Uterus (tissue), 4 donors: ENCODE measurements around the gene GOLGA8O. TPM values are rescaled to one million over a fixed set of nuclear protein-coding genes. Genes with fewer than 3 reads are reported as not detected.
"Not testable (repeated sequence)": the region's sequence is repeated elsewhere in the genome, so short reads cannot be mapped to it uniquely, and the experiment has no call there.

ENCODE experiments used
- DNase-seq, 2 donors: peaks; one replicate each; pipeline ENCODE4 v3.0.0-alpha.2; 2019 to 2020
- H3K27ac ChIP-seq, 2 donors: fragments of 200-600 bp; sonication (generic); 1 replicate in 1 of 2; 2 replicates in 1 of 2; pipeline ENCODE4 v1.5.1; 2016 to 2018
- H3K27me3 ChIP-seq, 2 donors: fragments of 200-600 bp; sonication (generic); one replicate each; pipeline ENCODE4 v1.5.1; 2018 to 2019; ENCODE audit warnings: control low read depth in 1 of 2
- H3K36me3 ChIP-seq, 2 donors: fragments of 200-600 bp; sonication (generic); one replicate each; pipeline ENCODE4 v1.5.1; 2019; ENCODE audit warnings: control low read depth in 1 of 2
- H3K4me1 ChIP-seq, 2 donors: fragments of 200-600 bp; sonication (generic); one replicate each; pipeline ENCODE4 v1.5.1; 2018 to 2019; ENCODE audit warnings: control low read depth in 1 of 2
- H3K4me3 ChIP-seq, 2 donors: fragments of 200-600 bp; sonication (generic); 1 replicate in 1 of 2; 2 replicates in 1 of 2; pipeline ENCODE4 v1.5.1; 2018 to 2019; ENCODE audit warnings: mild to moderate bottlenecking in 1 of 2
- H3K9me3 ChIP-seq, 2 donors: fragments of 200-600 bp; sonication (generic); one replicate each; pipeline ENCODE4 v1.5.1; 2019; ENCODE audit warnings: control low read depth in 1 of 2
- intact Hi-C: fragments of 100-400 bp; cut with DNase I; formaldehyde crosslinking; loops from one replicate; pipeline ENCODE4 v1.15.1; 2023; ENCODE audit warnings: low total_unique reads
- total RNA-seq, 4 donors: library from RNA; depleted of rRNA in 3 of 4; stranded (reverse); fragments of >200 nt in 3 of 4; gene quantifications; one replicate each; pipeline versions ENCODE4 v1.1.0 to v1.2.4, GENCODE V29; 2014 to 2023
- donor health status: DM: yes; HTN: yes; CAD: no.

Gene GOLGA8O
- total RNA-seq = 1 to 10 TPM in 2 of 4 donors, not detected in 2; 1.2 to 1.5 TPM

DNA sequence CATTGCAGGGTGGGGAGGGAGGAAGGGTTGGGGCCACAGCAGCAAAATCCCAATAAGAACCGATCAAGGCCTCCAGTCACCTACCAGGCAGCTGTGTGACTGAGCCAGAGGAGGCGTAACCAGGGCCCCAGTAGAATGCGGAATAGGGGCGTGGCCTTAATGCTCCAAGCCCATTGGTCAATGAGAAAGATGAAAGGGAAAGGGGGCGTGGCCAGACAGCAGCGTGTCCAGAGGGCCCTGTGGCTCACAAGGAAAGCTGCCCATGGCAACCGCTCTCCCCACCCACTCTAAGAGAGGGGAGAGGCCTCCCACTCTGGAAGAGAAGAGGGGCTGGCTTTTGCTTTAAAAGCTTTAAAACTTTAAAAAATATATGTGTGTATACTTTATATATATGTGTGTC is at the start of gene GOLGA8O:
Gene GOLGA8O (minus strand): TSS at position 101 of the 400 bp plus-strand sequence. CDS start 98 bp downstream, at position 3.
- H3K4me1 ChIP-seq, H3K27me3 ChIP-seq, DNase-seq, intact Hi-C loops, H3K9me3 ChIP-seq, H3K27ac ChIP-seq, H3K4me3 ChIP-seq, H3K36me3 ChIP-seq: not testable (repeated sequence)

GRCh38 chr15:32504152-32504811 is 48.8 kb upstream of the GOLGA8O start:
- H3K4me3 ChIP-seq, H3K9me3 ChIP-seq, H3K27me3 ChIP-seq, DNase-seq, H3K4me1 ChIP-seq, intact Hi-C loops, H3K36me3 ChIP-seq, H3K27ac ChIP-seq: not testable (repeated sequence)

DNA sequence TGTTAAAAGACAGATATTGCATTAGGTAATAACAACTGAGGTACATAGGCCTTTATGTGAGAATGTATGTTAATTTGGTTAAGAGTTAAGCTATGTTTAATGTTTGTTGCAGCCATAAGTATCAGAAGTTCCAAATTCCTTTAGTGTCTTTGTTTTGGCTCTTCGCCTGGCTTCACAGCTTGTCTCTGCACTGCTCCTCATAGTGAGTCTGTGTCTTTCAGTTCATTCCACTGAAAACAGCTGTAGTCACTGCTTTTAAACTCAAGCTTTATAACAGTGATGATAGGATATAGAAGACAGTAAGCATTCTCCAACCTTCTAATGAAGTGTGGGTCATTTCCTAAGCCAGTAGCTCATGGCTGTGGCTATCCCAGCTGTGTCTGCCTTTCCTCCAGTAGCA is 47.5 kb upstream of the GOLGA8O start:
- H3K27ac ChIP-seq, intact Hi-C loops, H3K36me3 ChIP-seq, H3K9me3 ChIP-seq, H3K27me3 ChIP-seq, H3K4me3 ChIP-seq, H3K4me1 ChIP-seq, DNase-seq: not testable (repeated sequence)

DNA sequence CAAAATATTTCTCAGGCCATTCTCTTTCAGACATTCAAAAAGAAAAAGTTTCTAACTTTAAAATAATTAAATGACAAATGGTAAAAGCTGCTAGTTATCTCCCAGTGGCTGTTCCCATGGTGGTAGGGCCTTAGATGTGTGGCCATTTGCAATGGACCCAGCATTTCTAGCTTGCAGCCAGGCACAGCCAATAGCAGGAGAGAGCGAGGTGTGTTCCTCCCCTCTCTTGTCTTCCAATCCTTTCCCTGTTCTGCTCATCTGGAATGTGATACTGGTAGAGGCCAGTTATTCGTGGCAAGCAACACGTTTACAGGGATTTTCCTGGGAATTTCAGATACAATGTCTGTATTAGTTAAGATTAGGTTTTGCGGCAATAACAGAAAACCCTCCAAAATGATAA is 37.3 kb upstream of the GOLGA8O start:
- H3K4me1 ChIP-seq, H3K4me3 ChIP-seq, DNase-seq, H3K36me3 ChIP-seq, H3K27ac ChIP-seq, intact Hi-C loops, H3K27me3 ChIP-seq, H3K9me3 ChIP-seq: not testable (repeated sequence)

DNA sequence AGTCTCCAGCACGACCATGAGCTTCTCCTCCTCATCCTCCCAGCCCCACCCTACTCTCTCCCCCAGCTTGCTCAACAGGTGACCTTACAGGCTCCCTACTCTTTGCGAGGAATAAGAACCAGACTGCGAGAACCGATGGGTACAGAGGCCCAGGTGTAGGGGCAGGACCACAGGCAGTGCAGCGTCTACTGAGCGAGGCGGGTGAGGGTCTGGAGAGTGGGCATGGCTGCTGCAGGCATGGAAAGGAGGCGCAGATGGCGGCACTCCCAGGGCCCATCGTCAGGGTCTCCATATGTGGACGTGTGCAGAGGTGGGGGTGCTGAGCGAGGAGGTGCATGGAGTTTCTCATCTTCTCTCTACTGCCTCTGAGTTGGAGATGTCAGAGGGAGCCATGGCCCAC is 31.0 kb upstream of the GOLGA8O start:
- H3K27ac ChIP-seq, H3K36me3 ChIP-seq, DNase-seq, intact Hi-C loops, H3K27me3 ChIP-seq, H3K4me3 ChIP-seq, H3K4me1 ChIP-seq, H3K9me3 ChIP-seq: not testable (repeated sequence)

- H3K36me3 ChIP-seq, H3K27ac ChIP-seq, H3K4me1 ChIP-seq, intact Hi-C loops, H3K9me3 ChIP-seq, H3K4me3 ChIP-seq, H3K27me3 ChIP-seq, DNase-seq: not testable (repeated sequence)
Measured at GRCh38 chr15:32483377-32483776, 27.9 kb upstream of the GOLGA8O start.

GRCh38 chr15:32481683-32482082 is 26.2 kb upstream of the GOLGA8O start:
- H3K9me3 ChIP-seq, H3K27ac ChIP-seq, H3K27me3 ChIP-seq, H3K4me3 ChIP-seq, H3K4me1 ChIP-seq, intact Hi-C loops, H3K36me3 ChIP-seq, DNase-seq: not testable (repeated sequence)

GRCh38 chr15:32468076-32468475 is 12.6 kb upstream of the GOLGA8O start:
- DNase-seq, H3K36me3 ChIP-seq, H3K9me3 ChIP-seq, H3K4me1 ChIP-seq, H3K27ac ChIP-seq, H3K27me3 ChIP-seq, H3K4me3 ChIP-seq, intact Hi-C loops: not testable (repeated sequence)

DNA sequence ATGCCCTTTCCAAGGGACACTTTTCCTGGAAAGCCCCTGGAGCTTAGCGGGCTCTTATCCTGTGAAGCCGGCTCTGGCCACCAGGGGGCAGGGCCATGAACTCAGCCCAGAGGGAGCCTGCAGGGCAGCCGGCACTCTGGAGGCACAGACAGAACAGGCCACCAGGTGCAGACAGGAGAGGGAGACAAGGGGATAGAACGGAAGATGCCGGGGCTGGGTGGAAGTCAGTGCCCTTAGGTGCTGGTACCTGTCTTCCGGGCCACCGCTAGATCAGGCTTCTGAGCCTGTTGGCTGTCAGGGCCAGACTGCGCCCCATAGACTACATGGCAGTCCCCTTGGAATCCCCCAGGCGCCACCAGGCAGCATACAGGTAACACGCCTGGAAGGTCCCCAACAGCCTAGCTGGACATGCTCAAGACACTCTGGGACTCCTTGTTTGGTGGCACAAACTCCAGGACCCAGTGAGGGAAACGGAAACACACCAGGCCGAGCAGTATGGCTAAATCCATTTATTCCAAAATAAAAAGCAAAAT is 14.9 kb downstream of the GOLGA8O start:
- H3K27me3 ChIP-seq, intact Hi-C loops, H3K27ac ChIP-seq, DNase-seq, H3K4me3 ChIP-seq, H3K36me3 ChIP-seq, H3K9me3 ChIP-seq, H3K4me1 ChIP-seq: not testable (repeated sequence)

- H3K36me3 ChIP-seq, H3K4me3 ChIP-seq, H3K27me3 ChIP-seq, intact Hi-C loops, H3K9me3 ChIP-seq, DNase-seq, H3K27ac ChIP-seq, H3K4me1 ChIP-seq: not testable (repeated sequence)
Measured at GRCh38 chr15:32434102-32434963, 21.1 kb downstream of the GOLGA8O start.

- H3K36me3 ChIP-seq, H3K27me3 ChIP-seq, H3K27ac ChIP-seq, DNase-seq, H3K4me1 ChIP-seq, H3K9me3 ChIP-seq, H3K4me3 ChIP-seq, intact Hi-C loops: not testable (repeated sequence)
Measured at GRCh38 chr15:32427635-32428034, 27.8 kb downstream of the GOLGA8O start.

GRCh38 chr15:32426511-32426910 is 28.9 kb downstream of the GOLGA8O start:
- H3K4me3 ChIP-seq, intact Hi-C loops, H3K36me3 ChIP-seq, H3K9me3 ChIP-seq, DNase-seq, H3K27me3 ChIP-seq, H3K4me1 ChIP-seq, H3K27ac ChIP-seq: not testable (repeated sequence)
